GM12878 (cell line): ENCODE measurements around the gene RFFL. TPM values are rescaled to one million over a fixed set of nuclear protein-coding genes. Genes with fewer than 3 reads are reported as not detected.
A peak's percentile ranks its signal among the peaks of the same experiment; 100 is the strongest.

Source experiments
- ATAC-seq: fragments of 200-7000 bp; cut with Tn5 transposase; 3 replicates; pipeline ENCODE4 v1.9.1; 2020; ENCODE audit warnings: mild to moderate bottlenecking, moderate library complexity
- BruUV-seq: library from RNA; stranded (reverse); fragments of 400-500 nt; replicated peaks from 2 replicates; lab custom pipeline; 2021; lab: Mats Ljungman, UMichigan
- CTCF ChIA-PET: fragments of 300-600 bp; sonication (Branson Sonifier 250); formaldehyde crosslinking; extraction: SDS; loops from one replicate; lab custom pipeline; 2021; ENCODE audit warnings: inconsistent platforms; lab: Yijun Ruan, JAX
- POLR2A ChIA-PET: fragments of 350-600 bp; formaldehyde crosslinking; extraction: SDS; loops from one replicate; lab custom pipeline; 2021; ENCODE audit warnings: inconsistent platforms; lab: Charles Lee
- RAD21 ChIA-PET: fragments of 300-600 bp; sonication (Branson Sonifier 250); formaldehyde crosslinking; loops from one replicate; lab custom pipeline; 2023; ENCODE audit warnings: antibody characterized with exemption; ENCODE audit not compliant: unreplicated experiment; lab: Charles Lee
- SMC1A ChIA-PET: fragments of 300-600 bp; sonication (Branson Sonifier 250); formaldehyde crosslinking; loops from one replicate; lab custom pipeline; 2023; ENCODE audit not compliant: unreplicated experiment, uncharacterized antibody; lab: Charles Lee
- DNase-seq: peaks from one replicate; pipeline ENCODE4 v3.0.0-alpha.2; 2011; ENCODE audit warnings: low read depth, low spot score
- FAIRE-seq: peaks from 3 replicates; lab custom pipeline; 2011; peaks lifted over from hg19 to GRCh38; lab: Jason Lieb, UNC
- H2AFZ ChIP-seq: 2 replicates; pipeline ENCODE4 v1.6.0; 2011; ENCODE audit warnings: low read depth, low read length, control low read depth; ENCODE audit not compliant: control insufficient read depth
- H3K27ac ChIP-seq: 2 replicates; pipeline ENCODE4 v1.5.1; 2011; ENCODE audit warnings: control low read depth; ENCODE audit not compliant: control insufficient read depth, insufficient read depth
- H3K27me3 ChIP-seq, 2 experiments: replicated peaks in 1 of 2; 2 replicates each; pipeline versions ENCODE4 v1.6.0 to v1.6.1; 2011; ENCODE audit warnings: low read length in 1 of 2; ENCODE audit not compliant: control insufficient read depth in 2 of 2, insufficient read depth in 2 of 2
- H3K36me3 ChIP-seq, 2 experiments: 2 replicates each; pipeline ENCODE4 v1.5.1; 2011; ENCODE audit warnings: low read length in 1 of 2; ENCODE audit not compliant: control insufficient read depth in 2 of 2, insufficient read depth in 2 of 2
- H3K4me1 ChIP-seq: 2 replicates; pipeline ENCODE4 v1.6.1; 2011; ENCODE audit warnings: mild to moderate bottlenecking, low read length, moderate library complexity, mixed read lengths; ENCODE audit not compliant: control insufficient read depth, insufficient read depth
- H3K4me2 ChIP-seq: 2 replicates; pipeline ENCODE4 v1.6.0; 2011; ENCODE audit warnings: control low read depth; ENCODE audit not compliant: control insufficient read depth, insufficient read depth
- H3K4me3 ChIP-seq: fragments of 200-600 bp; sonication (generic); 2 replicates; pipeline ENCODE4 v1.5.1; 2016
- H3K79me2 ChIP-seq: 2 replicates; pipeline ENCODE4 v1.6.0; 2011; ENCODE audit warnings: low read length; ENCODE audit not compliant: control insufficient read depth, insufficient read depth
- H3K9ac ChIP-seq: 2 replicates; pipeline ENCODE4 v1.8.0; 2011; ENCODE audit warnings: low read length, control low read depth, mixed read lengths; ENCODE audit not compliant: control insufficient read depth, insufficient read depth
- H3K9me3 ChIP-seq: replicated peaks from 3 replicates; pipeline ENCODE4 v1.5.1; 2011; ENCODE audit warnings: mild to moderate bottlenecking, low read length; ENCODE audit not compliant: control insufficient read depth, insufficient read depth
- H4K20me1 ChIP-seq: 2 replicates; pipeline ENCODE4 v1.6.0; 2011; ENCODE audit not compliant: control insufficient read depth, insufficient read depth
- CBX3 ChIP-seq: fragments of 200-600 bp; sonication (generic); IDR thresholded peaks from 2 replicates; pipeline ENCODE4 v1.6.1; 2016; ENCODE audit warnings: low read depth, borderline replicate concordance
- ELK1 ChIP-seq: IDR thresholded peaks from 2 replicates; pipeline ENCODE4 v1.6.1; 2012; ENCODE audit warnings: low read depth, low read length, improper control_type of control experiment
- FOXM1 ChIP-seq: IDR thresholded peaks from 2 replicates; pipeline ENCODE4 v1.6.1; 2012; ENCODE audit warnings: low read depth, mild to moderate bottlenecking, inconsistent platforms, low read length, moderate library complexity
- HSF1 ChIP-seq: fragments of 150-350 bp; IDR thresholded peaks from 2 replicates; pipeline ENCODE4 v1.6.1; 2014; ENCODE audit warnings: mild to moderate bottlenecking, low read depth, low read length
- JUNB ChIP-seq: IDR thresholded peaks from 2 replicates; pipeline ENCODE4 v1.6.1; 2016; ENCODE audit warnings: antibody characterized with exemption, mild to moderate bottlenecking
- MLLT1 ChIP-seq: fragments of 450-650 bp; IDR thresholded peaks from 2 replicates; pipeline ENCODE4 v1.6.1; 2016; ENCODE audit warnings: mild to moderate bottlenecking
- NKRF ChIP-seq: fragments of 450-650 bp; conservative IDR thresholded peaks from 2 replicates; pipeline ENCODE4 v1.6.1; 2017; ENCODE audit warnings: mild to moderate bottlenecking, moderate library complexity
- NRF1 ChIP-seq: conservative IDR thresholded peaks from 2 replicates; pipeline ENCODE4 v1.6.1; 2011; ENCODE audit warnings: mild to moderate bottlenecking, low read depth, low read length, improper control_type of control experiment
- SIX5 ChIP-seq: IDR thresholded peaks from 2 replicates; pipeline ENCODE4 v1.6.1; 2011; ENCODE audit warnings: mild to moderate bottlenecking, low read depth, low read length, moderate library complexity; ENCODE audit not compliant: severe bottlenecking
- SMC3 ChIP-seq: IDR thresholded peaks from 2 replicates; pipeline ENCODE4 v1.6.1; 2011; ENCODE audit warnings: low read length, improper control_type of control experiment, borderline replicate concordance
- SP1 ChIP-seq: IDR thresholded peaks from one replicate; pipeline ENCODE4 v1.6.1; 2011; ENCODE audit warnings: low read depth, low read length
- SRF ChIP-seq, 2 experiments: IDR thresholded peaks; 2 replicates each; pipeline ENCODE4 v1.6.1; 2011; ENCODE audit warnings: low read depth in 2 of 2, low read length in 2 of 2, mild to moderate bottlenecking in 1 of 2, moderate library complexity in 1 of 2
- ZBTB40 ChIP-seq: fragments of 450-650 bp; IDR thresholded peaks from 2 replicates; pipeline ENCODE4 v1.6.1; 2016; ENCODE audit warnings: mild to moderate bottlenecking, moderate library complexity, borderline replicate concordance
- WGBS: methylation state at CpG from one replicate; pipeline ENCODE4 v1.1.6; 2016; ENCODE audit warnings: low lambda C conversion rate; ENCODE audit not compliant: insufficient replicate concordance, insufficient coverage; ENCODE audit errors: missing lambda C conversion rate; 5-methylcytosine and 5-hydroxymethylcytosine counted together
- in situ Hi-C: fragments of 300-500 bp; cut with MboI; formaldehyde crosslinking; loops from 9 replicates; pipeline ENCODE4 v1.14.3; 2018; ENCODE audit warnings: mixed read lengths
- intact Hi-C: fragments of 100-400 bp; cut with micrococcal nuclease; formaldehyde crosslinking; loops from one replicate; pipeline ENCODE4 v1.14.2; 2022; ENCODE audit not compliant: unreplicated experiment
- polyA plus RNA-seq, 11 experiments: library from polyadenylated mRNA; depleted of rRNA in 4 of 11; unstranded in 6 of 11; stranded (reverse) in 5 of 11; fragments of >200 nt; fragmentation: Nextera tagmentation in 4 of 11; fragmentation: Illumina TruSeq in 1 of 11; extraction: Ambion mirVana in 4 of 11; extraction: Trizol in 1 of 11; gene quantifications; 1 replicate in 1 of 11; 2 replicates in 10 of 11; pipeline versions ENCODE4 v1.2.1 to v1.2.3, GENCODE V29; 2011 to 2016; ENCODE audit warnings: inconsistent platforms in 2 of 11, missing spikeins in 2 of 11, low read depth in 1 of 11
- total RNA-seq, 4 experiments: library from RNA; depleted of rRNA in 3 of 4; stranded (reverse); fragments of >200 nt in 3 of 4; fragmentation: Illumina TruSeq in 1 of 4; extraction: Trizol in 1 of 4; gene quantifications; 2 replicates each; pipeline versions ENCODE4 v1.2.1 to v1.2.3, GENCODE V29; 2013 to 2021

The RFFL gene
- total and polyA plus RNA-seq, 10 of the 15 experiments (the other 5 are each of a cell fraction or from before 2014, with no cell fraction given) = 4.7 to 56.1 (median 26.9) TPM

- DNase-seq (no peak), FAIRE-seq (no peak), ATAC-seq (peak; percentile 68)
- CTCF ChIA-PET = interaction anchor here (1.0 to 3.3 kb wide), 7 partner anchors 8 to 41 kb away, joined by 3 to 14 read pairs (median 5); no protein-coding TSS in a partner anchor
- 0% methylated on average over 2 of the region's 2 CpGs for WGBS
- Histone ChIP-seq H3K4me1 (peaks cover 33% of the 10 kb centered on the region), H3K27ac (peak overlapping the region; percentile 33), H4K20me1 (no peaks in the 10 kb centered on the region), H3K4me2 (peak overlapping the region; percentile 26), H3K79me2 (peaks cover 76% of the 10 kb centered on the region), H3K27me3 (no peaks in the 10 kb centered on the region), H3K9me3 (no peaks in the 10 kb centered on the region), H3K9ac (no peak overlapping the region), H3K36me3 (no peaks in the 10 kb centered on the region), H2AFZ (no peak overlapping the region), H3K4me3 (no peak overlapping the region)
- POLR2A ChIA-PET = interaction anchor here (1.2 to 10.6 kb wide), 7 partner anchors 9 to 25 kb away, joined by 3 to 115 read pairs (median 11); no protein-coding TSS in a partner anchor
- RAD21 ChIA-PET = interaction anchor here (1.1 to 22.2 kb wide), 7 partner anchors 9 to 47 kb away, joined by 3 to 452 read pairs (median 4); no protein-coding TSS in a partner anchor
- in situ Hi-C loops (no loop called here), intact Hi-C loops (no loop called here)
- no TSS peak for BruUV-seq
- SMC1A ChIA-PET = interaction anchor here (0.6 to 20.5 kb wide), 8 partner anchors 9 to 51 kb away, joined by 3 to 534 read pairs (median 6); no protein-coding TSS in a partner anchor
- TF ChIP-seq MLLT1 (no peak), NRF1 (no peak), SP1 (no peak), SRF (IDR thresholded peaks at IDR 0.05; ENCODE audit: low read depth in 2 of 2, low read length in 2 of 2) (no peak), HSF1 (no peak), CBX3 (no peak), FOXM1 (no peak), JUNB (0 out of 2 replicates have a peak, but pooled peaks have one; percentile 15), SIX5 (no peak), ZBTB40 (no peak), NKRF (no peak), SMC3 (no peak), ELK1 (no peak)
Measured at GRCh38 chr17:35069311-35069710, 5.8 kb upstream of the RFFL start.
